Hepatic stellate cell (primary cell): ENCODE measurements around the gene CAMK2D.

ENCODE experiments used
- DNase-seq: peaks from one replicate; pipeline ENCODE4 v3.0.0; 2011; ENCODE audit warnings: low spot score

Gene CAMK2D

DNA sequence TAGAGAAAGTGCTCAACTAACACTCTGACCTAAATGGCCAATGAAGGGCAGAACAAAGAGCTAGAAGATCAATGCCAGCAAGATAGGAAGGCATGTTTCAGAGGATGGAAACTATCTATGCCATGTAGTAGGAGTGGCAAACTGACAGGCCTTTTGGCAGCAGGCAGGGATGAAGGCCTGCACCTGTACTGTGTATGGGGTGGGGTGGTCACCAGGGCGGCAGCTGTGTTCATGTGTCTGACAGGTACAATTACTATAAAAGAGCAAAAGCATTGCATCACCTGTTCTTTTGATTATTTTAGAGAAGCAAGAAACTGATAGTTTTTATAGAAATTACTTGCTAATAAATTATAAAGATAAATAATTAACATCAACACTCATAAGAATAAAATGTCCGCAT, 239.1 kb downstream of the CAMK2D start:
- DNase-seq = no peak

DNA sequence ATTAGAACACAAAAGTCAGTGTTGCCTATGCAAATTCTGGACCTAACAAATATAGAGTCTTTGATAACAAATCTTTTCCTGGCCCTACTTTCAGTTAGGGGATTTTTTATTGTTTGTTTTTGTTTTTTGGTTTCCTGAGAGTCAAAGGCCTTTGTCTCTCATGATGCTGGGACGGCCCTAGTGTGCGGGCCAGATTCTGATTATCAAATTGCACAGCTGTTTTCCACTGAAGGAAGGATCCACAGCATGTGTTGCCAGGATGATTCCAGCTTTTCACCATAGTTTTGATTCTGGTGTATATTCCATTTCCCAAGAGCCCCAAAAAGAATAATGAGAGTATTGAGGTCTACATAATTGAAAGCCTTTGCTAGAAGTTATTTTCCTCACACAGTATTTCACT, 248.2 kb downstream of the CAMK2D start:
- DNase-seq = no peak

DNA sequence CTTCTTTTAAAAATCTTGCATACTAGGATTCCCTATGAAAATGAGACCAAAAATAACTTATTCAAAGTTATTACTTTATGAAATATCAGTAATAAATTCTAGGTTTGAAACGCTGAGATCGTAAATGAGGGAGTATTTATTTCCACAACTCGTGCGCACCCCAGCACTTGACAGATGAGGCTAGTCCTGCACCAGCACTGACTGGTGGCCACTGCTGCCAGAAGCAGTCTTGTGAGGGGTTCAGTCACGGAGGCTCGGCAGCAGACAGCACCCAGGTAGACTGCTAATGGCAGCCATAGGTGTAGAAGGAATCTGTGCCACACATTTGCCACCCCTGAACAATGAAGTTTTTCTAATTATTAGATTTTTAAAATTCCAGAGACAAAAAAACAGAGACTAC, 248.7 kb downstream of the CAMK2D start:
- DNase-seq = no peak

DNA sequence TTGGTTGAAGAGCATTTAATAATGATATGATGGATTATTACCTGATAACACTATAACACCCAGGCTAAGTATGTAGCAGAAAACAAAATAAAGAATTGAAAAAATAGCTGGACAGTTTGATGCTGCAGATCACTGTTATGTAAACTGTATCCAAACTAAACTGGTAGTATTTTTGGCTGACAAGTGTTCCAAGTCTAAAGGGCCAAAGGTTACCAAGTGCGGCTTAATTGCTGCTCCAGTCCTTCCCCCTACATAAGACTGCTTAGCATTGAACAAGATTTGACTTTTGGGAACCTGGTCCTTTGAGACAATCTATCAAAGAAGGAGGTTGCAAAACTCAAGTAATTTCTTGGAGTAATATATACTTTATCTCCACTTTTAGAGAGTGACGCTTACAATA, 249.6 kb downstream of the CAMK2D start:
- DNase-seq = no peak

DNA sequence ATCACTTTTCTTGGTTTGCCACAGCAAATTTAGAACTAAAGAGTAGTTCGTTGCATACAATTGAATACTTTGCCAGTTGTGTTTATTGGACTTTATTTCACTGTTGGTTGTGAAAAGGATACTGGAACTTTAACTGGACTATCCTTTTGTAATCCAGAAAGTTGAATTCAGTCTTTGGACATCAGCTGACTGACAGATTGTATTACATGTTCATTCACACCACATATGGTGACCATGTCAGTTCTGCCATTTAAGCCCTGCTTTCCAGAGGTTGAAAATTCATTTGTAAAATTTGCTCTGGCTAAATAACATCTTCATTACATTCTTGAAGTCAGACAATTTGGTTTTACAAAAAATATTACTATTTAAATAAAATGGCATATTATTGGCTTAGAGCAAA, 251.7 kb downstream of the CAMK2D start:
- DNase-seq = no peak

DNA sequence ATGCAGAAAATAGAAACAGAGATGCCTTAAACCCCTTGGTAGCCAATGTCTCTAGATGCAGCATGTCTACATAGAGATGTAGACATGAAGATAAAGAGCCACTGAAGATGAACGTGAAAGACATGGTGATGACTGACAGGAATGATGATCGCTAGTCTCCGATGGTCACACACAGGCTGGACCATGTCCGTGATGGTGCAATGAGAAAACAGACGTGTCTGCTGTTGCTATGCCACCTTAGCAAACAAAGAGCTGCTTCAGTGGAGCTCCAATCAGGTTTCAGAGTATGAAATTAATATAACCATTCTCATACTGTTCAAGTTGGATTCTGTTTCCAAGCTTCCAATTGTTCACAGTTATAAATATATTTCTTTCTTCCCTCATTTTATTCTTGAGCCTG, 256.5 kb downstream of the CAMK2D start:
- DNase-seq = no peak

DNA sequence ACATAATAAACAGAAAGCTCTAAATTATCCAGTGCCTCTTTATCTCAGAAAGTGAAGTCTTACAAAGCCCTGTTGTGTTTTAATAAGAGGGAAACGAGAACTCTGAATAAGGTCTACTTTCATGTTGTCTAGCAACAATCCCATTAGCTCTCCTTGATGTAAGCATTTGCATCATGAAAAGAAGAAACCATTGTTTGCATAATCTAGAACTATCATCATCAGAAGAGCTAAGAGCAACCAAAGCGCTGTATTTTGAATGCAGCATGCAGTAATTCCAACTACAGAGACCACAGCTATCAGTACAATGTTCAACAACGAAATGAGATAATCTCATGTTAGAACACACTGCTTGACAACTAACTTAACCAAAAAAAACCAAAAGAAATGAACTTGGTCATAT, 257.1 kb downstream of the CAMK2D start:
- no peak for DNase-seq

DNA sequence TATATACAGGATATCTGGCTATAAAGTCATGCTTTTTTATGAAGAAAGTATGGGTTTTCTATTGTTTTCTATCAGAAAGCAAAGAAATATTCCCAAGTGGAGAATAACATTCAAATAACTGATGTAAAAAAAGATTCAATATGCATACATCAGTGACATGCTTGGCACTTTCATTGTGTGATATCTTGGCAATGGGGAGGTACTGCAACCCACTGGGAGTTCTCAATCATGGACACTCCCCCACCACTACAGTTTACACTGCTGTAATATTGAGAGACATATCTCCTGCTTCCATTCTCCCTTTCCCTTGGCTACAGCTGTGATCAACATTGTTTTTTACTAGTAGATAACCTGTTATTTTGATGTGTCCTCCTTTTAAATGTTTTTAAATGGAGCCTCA, 257.8 kb downstream of the CAMK2D start:
- DNase-seq = no peak

DNA sequence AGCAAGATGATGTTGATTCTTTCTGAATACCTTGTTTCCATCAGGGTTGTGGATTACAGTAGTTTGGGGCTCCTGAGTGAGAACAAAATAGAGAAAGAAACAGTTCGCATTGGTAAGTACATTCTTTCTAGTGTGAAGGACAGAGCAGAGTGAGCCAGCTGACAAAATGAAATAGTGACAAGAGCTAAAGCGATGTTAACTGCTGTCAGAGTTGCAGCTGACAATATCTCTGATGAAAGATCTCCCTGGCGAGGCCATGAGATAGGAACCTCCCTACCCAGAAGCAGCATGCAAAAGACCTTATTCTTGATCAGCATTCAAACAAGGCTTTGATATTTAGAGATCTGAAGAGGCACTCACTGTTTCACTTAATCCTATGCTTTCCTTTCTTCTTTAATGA, 258.6 kb downstream of the CAMK2D start:
- DNase-seq = no peak

DNA sequence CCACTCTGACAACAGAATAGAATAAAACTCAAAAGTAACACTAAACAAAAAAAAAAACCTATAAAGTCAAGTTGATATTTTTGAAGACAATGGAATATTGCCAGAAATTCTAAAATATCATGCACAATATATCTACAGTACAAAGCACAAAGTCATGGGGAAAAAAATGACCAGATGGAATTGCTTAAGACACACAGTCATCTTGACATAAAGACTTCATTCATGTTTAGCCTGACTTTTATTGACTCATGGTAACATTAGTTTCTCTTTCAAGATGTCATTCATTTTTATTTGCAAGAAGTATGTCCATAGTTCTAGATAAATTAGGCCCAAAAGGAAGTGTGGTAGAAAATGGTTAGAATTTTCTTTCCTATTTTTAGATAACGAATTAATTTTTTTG, 259.1 kb downstream of the CAMK2D start:
- no peak for DNase-seq

DNA sequence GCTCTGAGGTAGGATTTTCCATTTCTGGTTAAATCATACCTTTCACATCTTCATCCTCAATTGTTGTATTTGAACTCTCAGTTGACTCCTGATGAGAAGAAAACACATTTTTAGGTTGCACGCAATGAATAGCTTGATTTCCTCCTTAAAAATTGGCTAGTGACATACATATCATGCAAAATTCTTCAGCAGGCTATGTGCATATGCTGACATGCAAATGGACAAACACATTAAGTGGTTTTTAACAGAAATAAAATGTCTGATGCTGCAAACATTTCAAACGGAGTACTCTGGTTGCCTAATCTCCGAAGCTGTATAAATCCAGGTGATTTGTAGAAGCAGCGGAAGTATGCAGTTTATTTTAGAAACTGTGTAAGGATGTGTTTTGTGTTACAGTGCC, 261.1 kb downstream of the CAMK2D start:
- no peak for DNase-seq

DNA sequence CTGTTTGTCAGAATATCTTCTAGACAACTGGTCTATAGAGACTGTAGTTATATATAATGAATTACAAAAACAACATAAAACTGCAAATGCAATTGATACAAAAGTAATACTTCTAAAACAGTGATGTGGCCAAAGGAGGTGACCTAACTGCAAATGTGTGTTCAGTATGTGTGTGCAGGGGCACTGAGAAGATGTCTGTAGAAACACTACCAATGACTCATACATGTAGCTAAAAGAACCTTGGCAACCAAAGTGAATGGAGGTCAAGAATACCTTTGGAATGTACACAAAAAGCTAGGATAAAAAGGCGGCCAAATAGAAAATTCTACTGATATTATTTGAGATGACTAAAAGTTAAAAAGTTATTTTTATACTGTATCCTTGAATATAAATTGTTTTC, 261.8 kb downstream of the CAMK2D start:
- peak; percentile 26 for DNase-seq

DNA sequence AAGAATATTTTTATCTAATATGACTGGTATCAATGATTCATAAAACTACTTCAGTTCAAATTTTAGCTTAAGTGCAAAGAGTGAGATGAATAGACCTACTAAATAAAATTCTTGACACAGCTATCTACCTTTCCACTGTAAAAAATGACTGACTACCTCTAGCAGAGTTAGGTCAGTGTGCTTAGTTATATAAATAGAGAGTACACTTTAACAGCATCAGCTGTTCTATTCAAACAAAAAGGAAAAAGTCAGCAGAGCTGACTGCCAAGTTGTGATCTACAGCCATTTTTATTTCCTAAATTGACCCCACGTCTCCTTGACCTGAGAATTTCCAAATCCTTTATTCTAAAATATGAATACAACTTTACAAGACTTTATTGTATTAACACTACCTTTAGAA, 262.4 kb downstream of the CAMK2D start:
- DNase-seq = no peak

DNA sequence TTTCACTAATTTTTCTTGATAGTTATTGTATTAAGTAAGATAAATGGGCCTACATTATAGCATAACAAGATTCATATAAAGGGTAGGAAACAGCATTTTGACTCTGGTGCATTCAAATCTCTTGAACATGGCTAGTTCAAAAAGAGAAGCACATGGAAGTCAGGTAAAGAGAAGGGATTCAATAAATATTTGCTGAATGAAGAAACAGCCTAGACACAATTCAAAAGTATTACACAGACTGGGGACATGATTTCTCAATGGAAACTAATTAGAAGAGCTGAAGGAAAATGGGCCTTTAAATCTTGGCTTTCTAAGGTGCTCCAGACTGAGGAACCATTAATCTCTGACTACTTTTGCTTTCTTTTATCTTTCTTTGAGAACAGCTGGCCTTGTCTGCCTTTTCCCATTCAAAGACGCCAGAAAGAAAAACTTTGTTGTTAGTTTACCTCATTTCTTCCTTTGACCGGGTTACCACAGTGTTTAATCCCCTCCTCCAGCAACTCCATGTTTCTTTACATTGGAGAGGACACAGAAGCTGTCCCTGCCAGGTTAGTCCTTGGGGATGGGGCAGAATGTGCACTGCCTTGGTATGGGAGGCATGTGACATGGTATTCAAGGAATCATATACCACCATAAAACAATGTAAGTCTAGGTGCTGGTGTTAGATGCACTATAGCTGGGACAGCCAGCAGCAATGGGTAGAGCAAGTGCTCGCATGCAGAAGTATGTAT, 264.2 kb downstream of the CAMK2D start:
- no peak for DNase-seq

DNA sequence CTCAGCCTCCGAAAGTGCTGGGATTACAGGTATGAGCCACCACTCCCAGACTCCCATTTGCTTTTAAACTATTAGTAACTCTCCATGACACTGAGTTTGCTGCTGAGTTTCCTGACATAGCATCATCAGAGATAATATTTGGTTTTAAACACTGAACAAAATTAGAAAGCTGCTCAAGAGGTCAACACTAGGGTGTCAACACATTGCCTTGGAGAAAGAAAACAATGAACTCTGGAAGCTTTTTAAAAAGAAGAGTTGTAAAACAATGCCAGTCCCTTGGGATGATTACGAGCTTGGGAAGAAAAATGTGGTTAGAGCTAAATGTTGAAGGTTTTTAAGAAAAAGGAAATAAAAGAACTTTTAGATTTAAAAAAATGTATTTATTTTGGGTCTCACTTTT, 264.8 kb downstream of the CAMK2D start:
- DNase-seq = no peak

DNA sequence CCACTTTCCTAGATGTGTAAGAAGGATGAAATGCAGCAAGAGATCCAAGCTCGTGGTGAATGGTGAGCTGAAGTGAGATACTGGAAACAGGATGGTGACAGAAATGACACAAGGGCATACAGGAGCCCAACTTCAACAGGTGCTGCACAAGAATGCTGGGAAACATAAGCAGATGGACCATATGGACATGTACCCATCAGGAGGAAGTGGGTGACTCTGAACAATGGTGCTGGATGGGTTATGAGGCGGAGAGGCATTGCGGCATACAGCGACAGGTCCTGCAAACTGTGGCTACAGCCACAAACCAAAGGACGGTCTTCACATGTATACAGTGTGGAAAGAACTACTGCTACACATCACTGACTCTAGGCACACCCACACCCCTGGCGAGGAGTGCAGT, 265.7 kb downstream of the CAMK2D start:
- DNase-seq = no peak

DNA sequence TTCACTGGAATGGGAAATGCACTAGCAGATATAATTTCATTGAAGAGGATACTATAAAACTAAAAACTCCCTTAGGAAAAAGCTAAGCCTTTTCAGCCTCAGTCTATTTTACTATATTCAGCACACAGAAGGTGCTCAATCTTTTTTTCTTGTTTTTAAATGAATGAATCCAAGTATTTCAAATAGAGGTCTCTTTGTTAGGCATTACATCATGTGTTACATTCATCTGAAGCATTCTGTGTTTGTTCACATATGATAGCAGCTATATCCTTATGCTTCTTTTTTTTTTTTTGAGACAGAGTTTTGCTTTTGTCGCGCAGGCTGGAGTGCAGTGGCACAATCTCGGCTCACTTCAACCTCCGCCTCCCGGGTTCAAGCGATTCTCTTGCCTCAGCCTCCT, 278.4 kb downstream of the CAMK2D start:
- no peak for DNase-seq

DNA sequence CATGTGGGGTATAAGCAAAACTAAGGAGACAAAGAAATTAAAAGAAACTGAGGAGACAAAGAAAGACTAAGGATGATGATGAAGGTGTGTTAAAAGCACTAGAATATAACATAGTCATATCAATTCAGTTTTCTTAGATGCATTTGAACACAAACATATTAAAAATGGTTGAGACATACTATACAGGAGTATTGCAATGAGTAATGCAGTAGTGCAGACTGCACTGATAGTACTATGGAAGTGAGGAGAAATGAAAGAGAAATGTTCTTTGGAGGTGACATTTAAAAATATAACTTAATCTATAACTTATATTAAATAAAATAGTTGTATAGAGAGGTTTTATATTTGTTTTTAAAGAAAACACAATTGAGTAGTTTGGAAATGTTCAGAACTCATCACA, 279.2 kb downstream of the CAMK2D start:
- DNase-seq = no peak

DNA sequence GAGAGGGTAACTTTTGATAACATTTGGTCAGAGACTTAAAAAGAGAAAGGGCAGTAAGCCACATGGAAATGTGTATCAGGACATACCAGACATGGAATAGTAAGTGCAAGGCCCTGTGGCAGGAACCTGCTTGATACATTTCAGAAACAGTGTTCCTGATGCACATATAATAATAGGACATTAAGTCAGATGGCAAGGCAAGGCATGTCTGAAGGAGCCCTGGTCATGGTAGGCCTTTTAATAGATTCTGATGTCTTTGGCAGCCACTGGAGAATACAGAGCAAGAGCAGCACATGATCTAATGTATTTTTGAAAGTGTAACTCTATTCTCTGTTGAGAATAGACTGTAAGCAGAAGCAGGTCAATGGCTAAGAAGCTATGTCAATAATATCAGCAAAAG, 279.7 kb downstream of the CAMK2D start:
- DNase-seq = no peak

DNA sequence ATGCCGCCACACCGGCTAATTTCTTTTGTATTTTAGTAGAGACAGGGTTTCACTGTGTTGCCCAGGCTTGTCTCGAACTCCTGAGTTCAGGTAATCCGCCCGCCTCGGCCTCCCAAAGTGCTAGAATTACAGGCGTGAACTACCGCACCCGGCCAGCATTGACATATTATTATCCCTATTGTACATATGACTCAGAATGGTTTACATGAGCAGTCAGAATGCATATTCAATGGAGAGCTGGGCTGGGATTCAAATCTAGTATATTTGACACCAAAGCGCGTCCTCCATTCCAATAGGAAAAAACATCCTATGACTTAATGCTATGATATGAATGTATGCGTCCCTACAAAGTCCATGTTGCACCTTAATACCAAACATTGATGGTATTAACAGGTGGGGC, 281.4 kb downstream of the CAMK2D start:
- no peak for DNase-seq

DNA sequence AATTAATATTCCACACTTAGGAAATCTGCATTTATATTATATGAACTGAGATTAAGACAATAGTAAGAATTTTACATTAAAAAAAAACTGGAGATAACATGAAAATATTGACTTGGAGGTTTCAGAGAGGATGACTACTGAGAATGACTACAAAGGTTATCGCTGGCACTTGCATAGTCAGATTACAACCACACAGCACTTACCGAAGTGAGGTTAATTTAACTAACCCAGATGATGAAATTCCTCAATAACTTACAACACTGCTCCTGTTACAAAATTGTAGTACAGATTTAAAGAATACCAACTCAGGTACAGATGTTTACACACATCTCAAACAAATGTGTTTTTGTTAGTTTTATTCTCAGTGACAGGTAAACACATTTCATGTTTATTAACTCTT, 283.5 kb downstream of the CAMK2D start:
- DNase-seq = no peak

DNA sequence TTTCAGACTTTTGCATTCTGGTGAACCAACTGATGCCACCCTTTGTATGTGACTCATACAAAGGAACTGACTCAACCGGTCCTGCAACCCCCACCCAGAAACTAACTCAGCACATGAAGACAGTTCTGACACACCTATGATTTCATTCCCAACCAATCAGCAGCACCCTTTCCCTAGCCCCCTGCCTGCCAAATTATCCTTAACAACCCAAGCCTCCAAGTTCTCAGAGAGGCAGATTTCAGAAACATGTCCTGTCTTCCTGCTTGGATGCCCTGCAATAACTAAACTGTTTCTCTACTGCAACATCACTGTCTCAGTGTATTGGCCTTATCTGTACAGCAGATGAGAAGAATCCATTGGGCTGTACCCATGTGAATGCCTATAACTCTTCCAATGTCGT, 284.7 kb downstream of the CAMK2D start:
- DNase-seq = no peak

DNA sequence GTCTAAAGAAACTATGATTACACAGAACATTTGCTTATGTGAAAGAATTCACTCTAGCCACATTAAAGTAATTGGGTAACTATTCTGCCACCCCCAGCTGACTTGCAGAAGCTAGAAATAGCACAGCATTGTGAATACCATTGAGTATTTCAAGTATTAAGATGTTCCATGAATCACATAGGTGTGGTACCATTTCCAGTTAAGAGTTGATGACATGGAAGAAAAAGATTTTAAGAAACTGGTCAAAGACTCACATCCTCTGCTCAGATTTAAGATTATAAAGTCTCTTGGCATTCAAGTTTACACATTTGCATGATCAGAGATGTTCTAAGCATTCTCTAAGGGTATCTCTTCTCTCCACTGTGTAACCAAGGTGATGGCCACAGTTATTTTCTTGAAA, 287.5 kb downstream of the CAMK2D start:
- peak; percentile 14 for DNase-seq

DNA sequence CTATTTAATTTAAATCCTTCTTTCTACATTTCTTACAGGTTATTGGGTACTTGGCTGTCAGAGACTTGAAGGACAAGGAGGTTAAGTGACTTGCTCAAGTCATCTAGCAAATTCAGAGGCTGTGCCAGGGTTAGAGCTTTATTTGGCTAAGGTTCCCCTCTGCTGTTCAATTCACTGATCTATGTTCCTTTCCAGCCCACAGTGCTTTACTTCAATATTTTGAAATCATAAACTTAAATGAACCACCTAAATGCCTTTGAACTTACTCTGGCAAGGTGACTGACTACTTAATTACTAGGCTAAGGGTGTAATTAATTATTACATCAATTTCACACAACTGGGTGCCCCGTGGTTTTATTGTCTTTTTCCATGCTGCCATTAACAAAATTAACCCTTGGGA, 288.7 kb downstream of the CAMK2D start:
- DNase-seq = no peak
